Cardiac fibroblast (primary cell): ENCODE data around the gene FAM171A1.

Experiments used
- DNase-seq, 2 donors: peaks; one replicate each; pipeline versions ENCODE4 v3.0.0 to v3.0.0-alpha.2; 2010; ENCODE audit warnings: low read depth in 2 of 2
- H3K4me3 ChIP-seq, 2 donors: replicated peaks in 1 of 2; 1 replicate in 1 of 2; 2 replicates in 1 of 2; pipeline ENCODE4 v1.5.1; 2011; ENCODE audit warnings: low read depth in 2 of 2, low read length in 2 of 2, mild to moderate bottlenecking in 2 of 2, moderate library complexity in 1 of 2
- TF ChIP-seq, protein P1 (sequence below): IDR thresholded peaks from one replicate; pipeline ENCODE4 v1.5.1; 2011; ENCODE audit warnings: low read depth, mild to moderate bottlenecking, low read length, inconsistent platforms

Gene FAM171A1

DNA sequence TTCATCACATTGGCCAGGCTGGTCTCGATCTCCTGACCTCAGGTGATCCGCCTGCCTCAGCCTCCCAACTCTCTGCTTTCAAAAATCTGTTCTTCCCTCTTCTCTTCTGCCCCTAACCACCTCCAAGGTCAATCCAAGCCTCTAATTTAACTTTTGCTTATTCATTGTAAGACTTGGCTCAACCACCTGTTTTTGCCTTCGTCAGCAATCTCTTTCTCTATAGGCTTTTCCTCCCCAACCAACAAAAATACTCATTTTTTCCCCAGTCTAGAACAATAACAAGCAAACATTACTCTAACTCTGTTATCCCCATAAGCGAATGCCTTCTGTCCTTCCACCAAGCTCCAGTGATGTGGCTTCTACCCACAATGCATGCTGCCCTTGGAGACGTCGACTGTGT is 112.8 kb downstream of the FAM171A1 start:
- TF ChIP-seq, protein P1, sequence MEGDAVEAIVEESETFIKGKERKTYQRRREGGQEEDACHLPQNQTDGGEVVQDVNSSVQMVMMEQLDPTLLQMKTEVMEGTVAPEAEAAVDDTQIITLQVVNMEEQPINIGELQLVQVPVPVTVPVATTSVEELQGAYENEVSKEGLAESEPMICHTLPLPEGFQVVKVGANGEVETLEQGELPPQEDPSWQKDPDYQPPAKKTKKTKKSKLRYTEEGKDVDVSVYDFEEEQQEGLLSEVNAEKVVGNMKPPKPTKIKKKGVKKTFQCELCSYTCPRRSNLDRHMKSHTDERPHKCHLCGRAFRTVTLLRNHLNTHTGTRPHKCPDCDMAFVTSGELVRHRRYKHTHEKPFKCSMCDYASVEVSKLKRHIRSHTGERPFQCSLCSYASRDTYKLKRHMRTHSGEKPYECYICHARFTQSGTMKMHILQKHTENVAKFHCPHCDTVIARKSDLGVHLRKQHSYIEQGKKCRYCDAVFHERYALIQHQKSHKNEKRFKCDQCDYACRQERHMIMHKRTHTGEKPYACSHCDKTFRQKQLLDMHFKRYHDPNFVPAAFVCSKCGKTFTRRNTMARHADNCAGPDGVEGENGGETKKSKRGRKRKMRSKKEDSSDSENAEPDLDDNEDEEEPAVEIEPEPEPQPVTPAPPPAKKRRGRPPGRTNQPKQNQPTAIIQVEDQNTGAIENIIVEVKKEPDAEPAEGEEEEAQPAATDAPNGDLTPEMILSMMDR = no peak
- DNase-seq = no peak
- H3K4me3 ChIP-seq = no peak overlapping the region

DNA sequence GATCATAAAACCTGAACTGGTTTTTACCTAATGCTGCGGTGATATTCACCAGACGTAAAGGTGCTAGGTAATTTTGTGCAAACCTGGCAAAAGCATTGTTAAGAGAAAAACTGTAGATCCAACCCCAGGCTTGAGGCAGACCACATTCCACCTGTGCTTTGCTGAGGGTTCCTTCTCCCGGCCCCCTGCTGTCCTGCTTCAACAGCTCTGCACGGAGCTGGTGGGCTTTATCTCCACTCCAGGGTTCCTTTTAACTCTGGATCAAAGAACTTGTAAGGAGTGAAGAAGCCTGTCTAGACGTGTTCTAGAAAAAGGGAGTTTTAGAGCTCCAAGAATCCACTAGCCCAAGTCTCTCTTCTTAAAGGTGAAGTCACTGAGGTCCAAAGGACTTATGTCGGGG is 115.1 kb downstream of the FAM171A1 start:
- TF ChIP-seq, protein P1 = no peak
- no peak overlapping the region for H3K4me3 ChIP-seq
- DNase-seq = no peak

DNA sequence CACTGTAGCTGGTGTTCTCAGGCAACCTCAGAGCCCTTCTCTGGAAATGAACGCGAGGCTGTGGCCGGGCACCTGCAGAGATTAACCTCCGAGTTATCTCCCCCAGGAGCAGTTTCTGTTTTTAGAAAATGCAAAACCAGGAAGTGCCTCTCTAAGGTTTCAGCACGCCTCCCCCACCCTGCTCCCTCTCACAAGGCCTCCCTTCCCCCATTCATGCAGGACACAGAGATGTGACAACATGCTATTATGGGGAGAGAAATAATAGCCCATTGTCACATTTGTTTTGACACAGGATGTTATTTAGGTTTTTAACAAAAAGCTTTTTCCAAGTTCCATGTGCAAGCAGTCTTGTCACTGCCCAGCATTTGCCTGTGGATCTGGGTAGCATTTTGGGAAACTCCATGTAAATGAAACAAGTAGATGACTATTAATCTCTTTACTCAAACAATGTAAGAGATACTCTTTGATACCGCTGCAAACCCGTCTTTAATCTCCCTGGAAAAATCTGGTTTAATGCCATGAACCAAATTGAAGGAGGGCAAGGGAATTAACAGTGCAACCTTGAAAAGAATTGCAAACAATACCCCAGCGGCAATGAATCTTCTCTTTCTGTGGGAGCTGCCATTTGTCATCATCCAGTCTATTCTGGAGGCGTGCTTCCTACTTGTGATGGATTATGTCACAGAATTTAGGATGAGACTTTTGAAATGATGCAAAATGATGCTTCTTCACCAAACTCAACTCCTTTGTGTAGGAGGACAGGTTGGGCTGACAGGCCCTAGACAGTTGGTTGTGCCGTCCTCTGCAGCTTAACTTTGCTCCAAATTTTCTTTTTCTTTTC is 116.1 kb downstream of the FAM171A1 start:
- no peak overlapping the region for H3K4me3 ChIP-seq
- TF ChIP-seq, protein P1 = no peak
- DNase-seq = no peak

DNA sequence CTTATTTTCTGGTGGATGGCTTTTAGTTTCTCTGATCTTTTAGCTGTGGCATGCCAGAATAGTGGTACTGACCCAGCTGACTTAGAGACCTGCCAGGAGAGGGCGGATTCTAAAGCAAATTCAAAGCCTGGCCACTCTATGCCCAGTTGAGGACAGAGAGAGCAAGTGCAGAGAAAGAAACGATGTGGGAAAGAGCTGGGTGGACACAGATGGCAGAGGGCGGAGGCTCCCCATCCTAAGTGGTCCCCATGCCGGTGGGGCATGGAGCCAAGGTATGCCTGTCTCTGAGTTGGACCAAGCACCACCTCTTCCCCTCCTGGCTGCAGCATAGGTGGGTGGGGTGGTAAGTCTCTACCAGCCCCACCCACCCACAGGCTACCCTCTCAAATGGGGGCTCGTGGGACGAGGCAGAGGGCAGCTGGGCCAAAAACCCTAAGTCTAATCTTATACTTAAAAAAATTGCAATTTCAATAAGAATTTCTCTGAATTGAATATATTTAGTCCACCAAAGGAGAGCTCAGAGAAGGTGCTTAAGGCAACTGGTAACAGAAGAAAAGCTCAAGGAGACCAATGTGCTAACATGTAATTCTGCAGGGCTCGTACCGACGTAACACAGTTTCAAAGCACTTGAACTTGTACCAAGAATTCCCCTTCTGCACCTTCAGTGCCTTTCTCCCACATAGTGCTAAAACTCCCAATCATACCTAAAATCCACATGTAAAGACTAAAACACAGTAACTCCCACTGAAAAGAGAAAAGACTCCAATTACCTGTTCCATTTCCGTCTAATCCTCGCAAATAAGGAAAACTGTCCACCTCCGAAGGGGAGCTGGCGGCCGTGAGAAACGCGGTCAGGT is 116.9 kb downstream of the FAM171A1 start:
- no peak for DNase-seq
- TF ChIP-seq, protein P1 = no peak
- H3K4me3 ChIP-seq = no peak overlapping the region

DNA sequence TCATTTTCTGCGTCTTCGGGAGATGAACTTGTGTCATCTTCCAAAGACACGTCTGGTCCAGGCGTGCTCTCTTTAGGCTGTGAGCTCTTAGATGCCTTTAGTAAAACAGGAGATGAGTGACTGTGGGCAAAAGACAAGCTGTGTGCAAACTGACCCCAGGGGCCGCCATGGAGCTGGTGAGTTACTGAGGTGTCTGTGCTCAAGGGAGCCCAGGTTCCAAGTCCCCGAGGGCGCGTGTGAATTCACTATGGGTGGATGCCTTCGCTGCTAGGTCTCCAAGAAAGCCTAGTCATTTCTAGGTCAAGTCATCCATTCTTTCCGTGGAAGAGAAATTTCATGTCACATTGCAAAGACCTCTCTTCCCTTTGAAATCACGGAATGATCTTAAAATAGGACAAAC is 118.7 kb downstream of the FAM171A1 start:
- TF ChIP-seq, protein P1 = no peak
- DNase-seq = no peak
- H3K4me3 ChIP-seq = no peak overlapping the region

DNA sequence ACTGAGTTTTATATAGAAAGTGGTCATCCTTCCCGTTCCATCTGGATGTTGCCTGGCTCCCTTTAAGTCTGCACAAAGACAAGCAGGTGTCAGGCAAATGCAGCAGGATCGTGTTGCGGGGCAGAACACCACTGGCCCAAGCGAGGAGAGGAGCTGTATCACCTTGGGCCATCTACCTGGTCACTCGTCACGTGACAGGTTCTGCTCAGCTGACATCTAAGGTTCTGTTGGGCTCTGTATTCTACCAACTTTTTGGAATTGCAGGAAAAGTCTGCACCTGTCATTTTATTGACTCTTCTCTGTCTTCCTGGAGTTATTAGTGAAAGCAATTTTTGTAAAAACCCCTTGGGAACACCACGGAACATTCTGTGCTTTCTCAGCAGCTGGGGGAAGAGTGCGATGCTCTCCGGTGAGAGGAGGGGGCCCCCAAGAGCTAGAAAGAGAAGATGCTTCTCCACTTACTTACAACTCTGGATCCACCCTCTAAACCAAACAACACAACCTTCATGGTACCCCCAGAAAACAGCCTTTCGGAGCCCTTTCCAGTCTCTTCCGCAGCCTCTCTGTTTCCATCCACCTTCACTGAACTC is 119.2 kb downstream of the FAM171A1 start:
- DNase-seq = no peak
- TF ChIP-seq, protein P1 = no peak
- no peak overlapping the region for H3K4me3 ChIP-seq
